ENCODE measurements around the gene ISCA2.

The ISCA2 gene

DNA sequence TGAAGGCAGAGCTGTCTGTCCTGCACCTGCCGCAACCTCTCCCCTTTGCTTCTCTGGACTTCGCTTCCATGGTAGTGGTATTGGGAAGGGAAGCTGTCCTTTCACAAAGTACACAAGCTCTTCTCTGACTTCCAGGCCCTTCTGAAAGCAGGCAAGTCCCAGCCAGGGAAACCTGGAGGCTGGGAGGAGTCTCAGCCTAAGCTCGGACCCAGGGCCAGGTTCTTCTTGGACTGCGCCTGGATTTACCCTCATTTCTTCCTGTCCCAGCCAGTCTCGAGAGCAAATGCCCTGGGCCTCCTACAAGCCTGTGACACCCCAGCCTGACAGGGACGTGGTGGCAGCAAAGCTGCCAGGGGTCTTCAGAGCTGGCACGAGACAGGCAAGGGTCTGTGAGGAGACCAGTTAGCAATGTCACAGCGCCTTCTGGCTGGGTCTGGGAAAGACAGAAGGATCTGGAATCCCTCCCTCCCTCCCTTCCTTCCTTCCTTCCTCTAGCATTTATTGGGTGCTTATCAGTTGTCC, 22.4 kb downstream of the ISCA2 start:
- DNase-seq (ENCODE audit: insufficient read length, low spot score) (no peak), FAIRE-seq (no peak)
- TF ChIP-seq POU2F2 (IDR thresholded peaks at IDR 0.05; ENCODE audit: low read depth, low read length) (no peak), POLR2AphosphoS5 (IDR thresholded peaks at IDR 0.05; ENCODE audit: low read depth, low read length) (no peak), SPI1 (IDR thresholded peaks at IDR 0.05; ENCODE audit: low read depth, low read length) (no peak), TAF1 (IDR thresholded peaks at IDR 0.05; ENCODE audit: low read depth, low read length) (no peak), PAX5 (IDR thresholded peaks at IDR 0.05; ENCODE audit: insufficient read depth, low read length, severe bottlenecking) (no peak), POLR2A (IDR thresholded peaks at IDR 0.05; ENCODE audit: low read depth, low read length) (no peak)

DNA sequence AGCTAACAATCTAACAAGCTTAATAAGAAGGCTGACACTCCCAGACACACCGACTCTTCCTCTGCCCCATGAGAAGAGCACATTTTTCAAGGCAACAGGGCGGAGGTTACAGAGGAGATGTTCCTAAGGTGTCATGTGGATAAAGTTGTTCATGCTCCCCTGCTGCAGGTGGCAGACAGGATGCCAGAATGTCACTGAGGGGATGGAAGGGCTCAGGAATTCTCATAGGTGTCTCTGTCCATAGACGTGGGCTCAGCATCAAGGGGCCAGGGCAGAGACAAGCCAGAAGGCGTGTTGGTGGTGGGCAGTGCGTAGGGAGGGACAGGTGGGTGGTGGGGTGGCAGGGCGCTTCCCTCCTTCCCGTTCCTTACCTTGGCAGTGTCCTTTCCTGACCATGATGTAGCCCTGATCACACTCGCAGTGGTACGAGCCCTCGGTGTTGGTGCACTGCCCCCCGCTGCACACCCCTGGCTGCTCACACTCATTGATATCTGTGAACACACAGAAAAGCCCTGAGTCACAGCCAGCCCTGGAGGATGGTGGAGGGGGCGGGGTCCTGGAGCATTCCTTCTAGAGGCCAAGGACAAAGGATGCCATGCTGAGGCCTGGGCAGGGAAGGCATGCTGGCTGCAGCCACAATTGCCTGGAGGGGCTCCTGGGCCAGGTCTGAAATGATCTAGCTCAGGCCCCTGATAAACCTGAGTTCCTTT, 23.0 kb downstream of the ISCA2 start:
- DNase-seq (ENCODE audit: insufficient read length, low spot score), result no peak
- no peak for FAIRE-seq
- TF ChIP-seq PAX5 (IDR thresholded peaks at IDR 0.05; ENCODE audit: insufficient read depth, low read length, severe bottlenecking), result no peak
- no peak for TF ChIP-seq TAF1 (IDR thresholded peaks at IDR 0.05; ENCODE audit: low read depth, low read length)
- no peak for TF ChIP-seq POLR2A (IDR thresholded peaks at IDR 0.05; ENCODE audit: low read depth, low read length)
- no peak for TF ChIP-seq POLR2AphosphoS5 (IDR thresholded peaks at IDR 0.05; ENCODE audit: low read depth, low read length)
- TF ChIP-seq SPI1 (IDR thresholded peaks at IDR 0.05; ENCODE audit: low read depth, low read length), result no peak
- TF ChIP-seq POU2F2 (IDR thresholded peaks at IDR 0.05; ENCODE audit: low read depth, low read length), result no peak

DNA sequence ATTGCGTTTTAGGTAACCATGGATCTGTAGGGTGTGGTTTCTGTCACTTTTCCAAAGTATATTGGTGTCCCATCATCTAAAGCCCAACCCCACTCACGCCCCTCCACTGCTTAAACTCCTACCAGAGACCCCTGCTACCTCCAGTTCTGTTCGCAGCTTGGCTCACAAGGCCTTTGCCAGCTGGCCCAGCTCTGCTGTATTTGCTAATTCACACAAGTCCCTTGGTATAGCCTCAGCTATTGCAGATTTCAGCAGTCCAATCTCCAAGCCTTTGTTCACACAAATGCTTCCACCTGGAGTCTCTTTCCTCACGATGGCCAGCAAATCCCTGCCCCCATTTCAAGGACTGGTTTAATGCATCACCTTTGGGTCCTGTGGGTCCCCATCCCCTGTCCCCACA, 24.2 kb downstream of the ISCA2 start:
- TF ChIP-seq POU2F2 (IDR thresholded peaks at IDR 0.05; ENCODE audit: low read depth, low read length) (no peak), SPI1 (IDR thresholded peaks at IDR 0.05; ENCODE audit: low read depth, low read length) (no peak), POLR2A (IDR thresholded peaks at IDR 0.05; ENCODE audit: low read depth, low read length) (no peak), PAX5 (IDR thresholded peaks at IDR 0.05; ENCODE audit: insufficient read depth, low read length, severe bottlenecking) (no peak), TAF1 (IDR thresholded peaks at IDR 0.05; ENCODE audit: low read depth, low read length) (no peak), POLR2AphosphoS5 (IDR thresholded peaks at IDR 0.05; ENCODE audit: low read depth, low read length) (no peak)
- DNase-seq (ENCODE audit: insufficient read length, low spot score) (no peak), FAIRE-seq (no peak)

DNA sequence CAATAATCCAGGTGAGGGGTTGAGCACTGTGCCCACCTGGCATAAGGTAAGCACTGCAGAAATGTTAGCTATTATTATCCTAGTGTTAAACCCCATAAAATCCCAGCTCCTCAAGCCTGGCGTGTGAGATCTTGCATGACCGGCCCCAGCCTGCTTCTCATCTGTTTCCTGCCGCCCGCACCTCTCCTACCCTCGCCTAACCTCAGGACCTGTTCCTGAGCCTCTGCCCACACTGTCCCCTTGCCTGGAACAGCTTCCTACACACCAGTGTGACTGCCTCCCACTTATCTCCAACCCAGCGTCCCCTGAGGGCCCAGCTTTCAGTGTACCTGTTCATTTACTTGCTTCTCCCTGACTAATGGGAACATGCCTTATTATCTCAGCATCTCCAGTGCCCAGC, 24.7 kb downstream of the ISCA2 start:
- FAIRE-seq (no peak), DNase-seq (ENCODE audit: insufficient read length, low spot score) (no peak)
- TF ChIP-seq POLR2A (IDR thresholded peaks at IDR 0.05; ENCODE audit: low read depth, low read length) (no peak), TAF1 (IDR thresholded peaks at IDR 0.05; ENCODE audit: low read depth, low read length) (no peak), POU2F2 (IDR thresholded peaks at IDR 0.05; ENCODE audit: low read depth, low read length) (no peak), POLR2AphosphoS5 (IDR thresholded peaks at IDR 0.05; ENCODE audit: low read depth, low read length) (no peak)

DNA sequence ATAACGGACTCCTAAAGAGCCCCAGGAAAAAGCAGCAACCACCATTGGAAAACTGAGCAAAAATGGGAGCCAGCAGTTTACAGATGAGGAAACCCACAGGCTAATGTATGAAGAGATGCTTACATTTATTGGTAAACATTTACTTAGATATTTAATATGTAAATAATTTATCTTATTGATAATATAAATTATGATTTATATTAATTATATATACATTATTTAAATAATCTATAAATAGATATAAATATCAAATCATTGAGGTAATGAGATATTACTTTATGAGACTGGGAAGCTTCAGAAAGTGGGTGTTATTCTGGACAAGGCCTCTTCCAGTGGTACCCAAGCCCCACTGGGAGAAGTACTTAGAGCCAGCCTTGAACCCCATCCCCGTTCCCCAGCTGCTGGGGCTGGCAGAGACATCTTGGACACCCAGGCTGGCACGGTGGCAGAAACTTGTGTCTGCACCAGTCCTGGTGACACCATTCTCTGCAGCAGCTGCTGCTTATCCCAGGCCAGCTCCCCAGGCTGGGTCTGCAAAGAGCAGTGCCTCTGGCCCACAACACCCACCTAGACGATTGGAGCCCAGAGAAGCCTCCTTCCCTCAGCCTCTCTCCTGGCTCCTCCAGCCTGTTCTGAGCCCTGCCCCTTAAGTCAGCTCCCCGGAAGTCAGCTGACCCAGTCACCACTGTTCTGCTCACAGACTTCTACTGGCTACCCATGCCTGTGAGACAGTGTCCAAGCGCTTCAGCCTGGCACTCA, 25.9 kb downstream of the ISCA2 start:
- FAIRE-seq (no peak), DNase-seq (ENCODE audit: insufficient read length, low spot score) (no peak)
- no peak for TF ChIP-seq PAX5 (IDR thresholded peaks at IDR 0.05; ENCODE audit: insufficient read depth, low read length, severe bottlenecking)
- TF ChIP-seq SPI1 (IDR thresholded peaks at IDR 0.05; ENCODE audit: low read depth, low read length), result no peak
- no peak for TF ChIP-seq POU2F2 (IDR thresholded peaks at IDR 0.05; ENCODE audit: low read depth, low read length)
- no peak for TF ChIP-seq POLR2A (IDR thresholded peaks at IDR 0.05; ENCODE audit: low read depth, low read length)
- TF ChIP-seq POLR2AphosphoS5 (IDR thresholded peaks at IDR 0.05; ENCODE audit: low read depth, low read length), result no peak
- no peak for TF ChIP-seq TAF1 (IDR thresholded peaks at IDR 0.05; ENCODE audit: low read depth, low read length)

DNA sequence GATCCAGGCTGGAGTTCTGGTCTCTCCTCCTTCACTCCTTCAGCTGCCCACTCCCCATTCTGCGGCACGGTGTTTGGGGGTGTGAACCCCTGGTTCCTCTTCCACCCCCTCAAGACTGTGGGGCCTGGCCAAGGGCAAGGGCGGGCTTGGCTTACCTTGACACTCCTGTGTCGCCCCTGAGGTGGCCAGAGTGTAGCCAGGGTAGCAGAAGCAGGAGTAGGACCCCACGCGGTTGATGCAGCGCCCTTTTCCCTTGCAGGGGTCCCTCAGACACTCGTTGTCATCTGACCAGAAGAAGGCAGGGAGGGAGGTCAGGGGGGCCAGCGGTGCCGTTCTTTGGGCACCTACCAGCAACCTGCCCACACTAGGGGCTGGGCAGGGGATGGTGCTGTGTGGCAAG, 28.2 kb downstream of the ISCA2 start:
- DNase-seq (ENCODE audit: insufficient read length, low spot score) (no peak), FAIRE-seq (no peak)
- TF ChIP-seq POLR2A (IDR thresholded peaks at IDR 0.05; ENCODE audit: low read depth, low read length) (no peak), SPI1 (IDR thresholded peaks at IDR 0.05; ENCODE audit: low read depth, low read length) (no peak), TAF1 (IDR thresholded peaks at IDR 0.05; ENCODE audit: low read depth, low read length) (no peak), POU2F2 (IDR thresholded peaks at IDR 0.05; ENCODE audit: low read depth, low read length) (no peak), PAX5 (IDR thresholded peaks at IDR 0.05; ENCODE audit: insufficient read depth, low read length, severe bottlenecking) (no peak), POLR2AphosphoS5 (IDR thresholded peaks at IDR 0.05; ENCODE audit: low read depth, low read length) (no peak)

DNA sequence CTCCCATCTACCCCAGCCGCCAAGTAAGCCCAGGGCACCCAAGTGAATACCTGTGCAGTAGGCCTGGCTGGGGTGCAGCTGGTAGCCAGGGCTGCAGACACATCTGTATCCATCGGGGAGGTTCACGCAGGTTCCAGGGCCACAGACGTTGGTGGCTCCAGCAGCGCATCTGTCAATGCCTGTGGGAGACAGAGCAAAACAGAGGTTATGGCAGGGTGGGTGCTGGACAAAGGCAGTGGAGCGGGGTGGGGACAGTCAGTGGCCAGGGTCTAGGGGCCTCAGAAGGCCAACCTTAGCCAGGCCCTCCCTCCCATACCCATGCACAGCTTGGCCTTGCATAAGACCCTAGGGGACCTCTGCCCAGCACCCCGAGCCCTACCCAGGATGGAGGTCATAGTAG, 29.2 kb downstream of the ISCA2 start:
- TF ChIP-seq PAX5 (IDR thresholded peaks at IDR 0.05; ENCODE audit: insufficient read depth, low read length, severe bottlenecking) (no peak), POLR2A (IDR thresholded peaks at IDR 0.05; ENCODE audit: low read depth, low read length) (no peak), SPI1 (IDR thresholded peaks at IDR 0.05; ENCODE audit: low read depth, low read length) (no peak), TAF1 (IDR thresholded peaks at IDR 0.05; ENCODE audit: low read depth, low read length) (no peak), POU2F2 (IDR thresholded peaks at IDR 0.05; ENCODE audit: low read depth, low read length) (no peak), POLR2AphosphoS5 (IDR thresholded peaks at IDR 0.05; ENCODE audit: low read depth, low read length) (no peak)
- no peak for DNase-seq (ENCODE audit: insufficient read length, low spot score)
- FAIRE-seq, result no peak

DNA sequence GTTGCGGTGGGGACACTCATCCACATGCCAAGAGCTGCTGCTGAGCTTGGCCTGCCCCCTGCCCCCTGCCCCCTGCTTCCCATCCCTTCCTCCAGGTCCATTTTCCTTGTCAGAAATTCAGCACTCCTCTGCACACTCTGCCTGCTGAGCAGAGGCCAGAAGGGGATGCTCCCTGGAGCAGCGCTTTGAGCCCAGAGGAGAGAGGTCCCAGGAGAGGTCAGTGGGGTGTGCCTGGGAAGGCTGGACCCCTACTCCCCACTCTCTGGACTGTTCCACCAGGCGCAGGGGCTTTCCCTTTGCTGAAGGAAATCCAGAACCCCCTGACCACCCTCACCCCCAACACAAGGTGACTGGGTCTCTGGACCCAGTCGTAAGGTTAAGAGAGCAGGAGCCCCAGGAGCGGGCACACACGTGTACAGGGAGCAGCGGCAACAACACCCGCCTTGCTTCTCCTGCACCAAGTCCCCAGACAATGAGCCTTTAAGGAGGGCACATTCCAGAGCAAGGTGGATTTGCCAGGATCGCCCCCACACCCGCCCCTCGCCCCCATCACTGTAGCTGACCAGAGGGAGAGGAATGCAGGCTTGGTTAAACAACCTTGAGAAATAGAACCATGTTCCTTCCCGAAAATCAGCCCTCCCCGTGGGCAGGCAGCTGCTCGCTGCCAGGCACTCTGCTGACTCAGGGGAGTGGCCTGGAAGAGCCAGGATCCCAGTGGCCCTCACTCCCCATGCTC, 30.7 kb downstream of the ISCA2 start:
- no peak for TF ChIP-seq POLR2AphosphoS5 (IDR thresholded peaks at IDR 0.05; ENCODE audit: low read depth, low read length)
- DNase-seq (ENCODE audit: insufficient read length, low spot score), result no peak
- no peak for FAIRE-seq

DNA sequence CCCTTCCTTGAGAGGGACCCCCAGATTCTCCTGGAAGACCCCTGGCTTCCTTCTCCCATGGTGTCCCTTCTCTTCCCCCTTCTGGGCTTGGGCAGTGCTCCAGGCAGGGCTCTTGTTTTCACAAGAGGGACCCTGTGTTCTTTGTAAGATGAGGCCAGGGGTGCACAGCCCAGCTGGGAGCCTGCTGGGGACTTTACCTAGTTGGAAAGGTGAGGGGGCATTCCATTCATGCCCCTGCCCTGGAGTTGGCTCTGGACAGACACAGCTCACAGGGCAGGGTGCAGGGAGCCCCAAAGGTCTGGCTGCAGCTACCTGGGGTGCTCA, 31.2 kb downstream of the ISCA2 start:
- DNase-seq (ENCODE audit: insufficient read length, low spot score) (no peak), FAIRE-seq (no peak)
- TF ChIP-seq POU2F2 (IDR thresholded peaks at IDR 0.05; ENCODE audit: low read depth, low read length) (no peak), PAX5 (IDR thresholded peaks at IDR 0.05; ENCODE audit: insufficient read depth, low read length, severe bottlenecking) (no peak), TAF1 (IDR thresholded peaks at IDR 0.05; ENCODE audit: low read depth, low read length) (no peak), SPI1 (IDR thresholded peaks at IDR 0.05; ENCODE audit: low read depth, low read length) (no peak), POLR2AphosphoS5 (IDR thresholded peaks at IDR 0.05; ENCODE audit: low read depth, low read length) (no peak), POLR2A (IDR thresholded peaks at IDR 0.05; ENCODE audit: low read depth, low read length) (no peak)
